HepG2 (cell line): Measurements from ENCODE around the gene SMOC1. TPM values are rescaled to one million over a fixed set of nuclear protein-coding genes. Genes with fewer than 3 reads are reported as not detected.

Source experiments
- BRCA1 ChIP-seq: sonication (generic); formaldehyde crosslinking; IDR thresholded peaks from 2 replicates; pipeline ENCODE4 v1.4.0; 2020; ENCODE audit warnings: missing genetic modification reagents
- KDM2A ChIP-seq: sonication (generic); formaldehyde crosslinking; IDR thresholded peaks from 2 replicates; pipeline ENCODE4 v1.4.0; 2020; ENCODE audit warnings: low read depth, missing genetic modification reagents, borderline replicate concordance
- NFKBIZ ChIP-seq: IDR thresholded peaks from 2 replicates; pipeline ENCODE4 v1.6.1; 2018; ENCODE audit warnings: missing genetic modification reagents, missing compliant biosample characterization
- SRF ChIP-seq: IDR thresholded peaks from 2 replicates; pipeline ENCODE4 v1.6.1; 2011; ENCODE audit warnings: mild to moderate bottlenecking, low read depth, low read length, moderate library complexity
- TAF15 ChIP-seq: fragments of 200-400 bp; formaldehyde crosslinking; IDR thresholded peaks from one replicate; pipeline ENCODE4 v1.6.1; 2018; ENCODE audit warnings: mild to moderate bottlenecking, low read depth, low read length; ENCODE audit not compliant: poor library complexity, severe bottlenecking
- TRIM24 ChIP-seq: sonication (generic); formaldehyde crosslinking; IDR thresholded peaks from 2 replicates; pipeline ENCODE4 v1.8.0; 2022; ENCODE audit warnings: mild to moderate bottlenecking, missing genetic modification reagents
- ZBTB39 ChIP-seq: sonication (generic); formaldehyde crosslinking; IDR thresholded peaks from 2 replicates; pipeline ENCODE4 v1.5.0; 2020; ENCODE audit warnings: missing genetic modification reagents
- ZFY ChIP-seq: sonication (generic); formaldehyde crosslinking; IDR thresholded peaks from 2 replicates; pipeline ENCODE4 v1.4.0; 2020; ENCODE audit warnings: missing genetic modification reagents
- ZNF275 ChIP-seq: sonication (generic); formaldehyde crosslinking; IDR thresholded peaks from 2 replicates; pipeline ENCODE4 v1.8.0; 2022; ENCODE audit warnings: missing genetic modification reagents, mild to moderate bottlenecking, inconsistent platforms, borderline replicate concordance
- ZNF280B ChIP-seq: sonication (generic); formaldehyde crosslinking; IDR thresholded peaks from 2 replicates; pipeline ENCODE4 v1.5.0; 2020; ENCODE audit warnings: missing genetic modification reagents, mild to moderate bottlenecking, borderline replicate concordance
- ZNF672 ChIP-seq: sonication (generic); formaldehyde crosslinking; IDR thresholded peaks from 2 replicates; pipeline ENCODE4 v1.8.1; 2022; ENCODE audit warnings: missing genetic modification reagents
- ZNF703 ChIP-seq: sonication (generic); formaldehyde crosslinking; IDR thresholded peaks from 2 replicates; pipeline ENCODE4 v1.5.1; 2020; ENCODE audit warnings: missing genetic modification reagents, mild to moderate bottlenecking, moderate library complexity, borderline replicate concordance
- polyA plus RNA-seq, 8 experiments: library from polyadenylated mRNA; depleted of rRNA in 3 of 8; stranded (reverse) in 7 of 8; unstranded in 1 of 8; fragments of >200 nt; fragmentation: Illumina TruSeq in 4 of 8; extraction: Trizol in 4 of 8; gene quantifications; 2 replicates each; pipeline versions ENCODE4 v1.2.1 to v1.2.3, GENCODE V29; 2011 to 2016; ENCODE audit warnings: low read depth in 4 of 8, missing spikeins in 1 of 8, mixed read lengths in 1 of 8; ENCODE audit not compliant: insufficient read depth in 1 of 8
- total RNA-seq, 5 experiments: library from RNA; depleted of rRNA; stranded (reverse); fragments of >200 nt; fragmentation: Illumina TruSeq; extraction: Trizol; gene quantifications; 2 replicates each; pipeline ENCODE4 v1.2.3, GENCODE V29; 2016; ENCODE audit warnings: low read depth in 1 of 5
- TF ChIP-seq, protein P1 (sequence below): IDR thresholded peaks from 2 replicates; pipeline ENCODE4 v1.6.1; 2016
- TF ChIP-seq, protein P2 (sequence below): sonication (generic); formaldehyde crosslinking; IDR thresholded peaks from 2 replicates; pipeline ENCODE4 v1.4.0; 2020; ENCODE audit warnings: missing genetic modification reagents
- TF ChIP-seq, protein P3 (sequence below): sonication (generic); formaldehyde crosslinking; IDR thresholded peaks from 2 replicates; pipeline ENCODE4 v1.8.0; 2022; ENCODE audit warnings: mild to moderate bottlenecking, missing genetic modification reagents, moderate library complexity
- TF ChIP-seq, protein P4 (sequence below): fragments of 450-650 bp; IDR thresholded peaks from 2 replicates; pipeline ENCODE4 v1.6.1; 2017

Gene SMOC1
- total and polyA plus RNA-seq, 2 of the 13 experiments (the other 11 are each of a cell fraction or from before 2014, with no cell fraction given), result 17.8 to 35.6 TPM

DNA sequence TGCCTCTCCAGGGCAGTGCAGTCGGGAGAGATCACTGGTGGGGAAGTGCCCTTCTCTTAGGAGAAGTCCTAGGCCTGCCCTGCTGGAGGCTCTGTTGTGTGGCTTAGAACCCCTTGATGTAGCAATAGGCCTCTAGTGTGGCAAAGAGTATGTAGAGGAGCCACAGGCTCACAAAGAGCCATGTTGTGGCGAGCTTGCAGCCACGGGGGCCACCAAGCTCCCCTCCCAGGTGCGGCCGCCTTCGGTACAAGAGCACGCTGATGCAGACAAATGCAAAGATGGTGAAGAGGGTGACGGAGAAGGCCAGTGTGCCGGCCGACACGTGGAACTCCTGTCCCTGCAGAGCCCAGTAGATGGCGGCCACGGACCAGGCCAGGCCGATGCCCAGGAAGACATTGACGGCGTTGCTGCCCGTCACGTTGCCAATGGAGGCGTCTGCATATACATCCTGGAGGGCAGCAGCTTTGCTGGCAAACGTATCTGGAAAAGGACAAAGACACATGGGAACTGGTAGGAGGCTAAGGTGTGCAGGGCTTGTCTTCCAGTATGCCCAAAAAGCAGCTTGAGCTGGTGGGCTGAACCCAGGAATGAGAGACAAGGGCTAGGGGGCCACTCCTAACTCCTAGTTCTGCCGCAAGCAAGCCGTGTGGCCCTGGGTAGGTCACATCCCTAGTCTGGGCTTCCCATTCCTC is 166.8 kb downstream of the SMOC1 start (continued):
- TF ChIP-seq, protein P1, sequence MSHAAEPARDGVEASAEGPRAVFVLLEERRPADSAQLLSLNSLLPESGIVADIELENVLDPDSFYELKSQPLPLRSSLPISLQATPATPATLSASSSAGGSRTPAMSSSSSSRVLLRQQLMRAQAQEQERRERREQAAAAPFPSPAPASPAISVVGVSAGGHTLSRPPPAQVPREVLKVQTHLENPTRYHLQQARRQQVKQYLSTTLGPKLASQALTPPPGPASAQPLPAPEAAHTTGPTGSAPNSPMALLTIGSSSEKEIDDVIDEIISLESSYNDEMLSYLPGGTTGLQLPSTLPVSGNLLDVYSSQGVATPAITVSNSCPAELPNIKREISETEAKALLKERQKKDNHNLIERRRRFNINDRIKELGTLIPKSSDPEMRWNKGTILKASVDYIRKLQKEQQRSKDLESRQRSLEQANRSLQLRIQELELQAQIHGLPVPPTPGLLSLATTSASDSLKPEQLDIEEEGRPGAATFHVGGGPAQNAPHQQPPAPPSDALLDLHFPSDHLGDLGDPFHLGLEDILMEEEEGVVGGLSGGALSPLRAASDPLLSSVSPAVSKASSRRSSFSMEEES, result 0 out of 2 replicates have a peak, but pooled peaks have one; percentile 34
- TF ChIP-seq, protein P2, sequence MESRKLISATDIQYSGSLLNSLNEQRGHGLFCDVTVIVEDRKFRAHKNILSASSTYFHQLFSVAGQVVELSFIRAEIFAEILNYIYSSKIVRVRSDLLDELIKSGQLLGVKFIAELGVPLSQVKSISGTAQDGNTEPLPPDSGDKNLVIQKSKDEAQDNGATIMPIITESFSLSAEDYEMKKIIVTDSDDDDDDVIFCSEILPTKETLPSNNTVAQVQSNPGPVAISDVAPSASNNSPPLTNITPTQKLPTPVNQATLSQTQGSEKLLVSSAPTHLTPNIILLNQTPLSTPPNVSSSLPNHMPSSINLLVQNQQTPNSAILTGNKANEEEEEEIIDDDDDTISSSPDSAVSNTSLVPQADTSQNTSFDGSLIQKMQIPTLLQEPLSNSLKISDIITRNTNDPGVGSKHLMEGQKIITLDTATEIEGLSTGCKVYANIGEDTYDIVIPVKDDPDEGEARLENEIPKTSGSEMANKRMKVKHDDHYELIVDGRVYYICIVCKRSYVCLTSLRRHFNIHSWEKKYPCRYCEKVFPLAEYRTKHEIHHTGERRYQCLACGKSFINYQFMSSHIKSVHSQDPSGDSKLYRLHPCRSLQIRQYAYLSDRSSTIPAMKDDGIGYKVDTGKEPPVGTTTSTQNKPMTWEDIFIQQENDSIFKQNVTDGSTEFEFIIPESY (CRISPR knock-in tag), result peak; percentile 62; the same call in 1 of the 2 replicates
- peak; percentile 89 for TF ChIP-seq ZFY (CRISPR knock-in tag)
- peak; percentile 67; the same call in 1 of the 2 replicates for TF ChIP-seq NFKBIZ (CRISPR knock-in tag)
- TF ChIP-seq, protein P3, sequence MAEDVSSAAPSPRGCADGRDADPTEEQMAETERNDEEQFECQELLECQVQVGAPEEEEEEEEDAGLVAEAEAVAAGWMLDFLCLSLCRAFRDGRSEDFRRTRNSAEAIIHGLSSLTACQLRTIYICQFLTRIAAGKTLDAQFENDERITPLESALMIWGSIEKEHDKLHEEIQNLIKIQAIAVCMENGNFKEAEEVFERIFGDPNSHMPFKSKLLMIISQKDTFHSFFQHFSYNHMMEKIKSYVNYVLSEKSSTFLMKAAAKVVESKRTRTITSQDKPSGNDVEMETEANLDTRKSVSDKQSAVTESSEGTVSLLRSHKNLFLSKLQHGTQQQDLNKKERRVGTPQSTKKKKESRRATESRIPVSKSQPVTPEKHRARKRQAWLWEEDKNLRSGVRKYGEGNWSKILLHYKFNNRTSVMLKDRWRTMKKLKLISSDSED, result no peak
- no peak for TF ChIP-seq BRCA1
- TF ChIP-seq TAF15, result no peak
- 0 out of 2 replicates have a peak, but pooled peaks have one; percentile 19 for TF ChIP-seq ZNF275 (CRISPR knock-in tag)
- TF ChIP-seq SRF, result no peak
- TF ChIP-seq ZNF703 (CRISPR knock-in tag), result 0 out of 2 replicates have a peak, but pooled peaks have one; percentile 44
- peak; percentile 98 for TF ChIP-seq ZNF280B
- no peak for TF ChIP-seq TRIM24 (CRISPR knock-in tag)
- TF ChIP-seq ZNF672, result no peak
- TF ChIP-seq, protein P4, sequence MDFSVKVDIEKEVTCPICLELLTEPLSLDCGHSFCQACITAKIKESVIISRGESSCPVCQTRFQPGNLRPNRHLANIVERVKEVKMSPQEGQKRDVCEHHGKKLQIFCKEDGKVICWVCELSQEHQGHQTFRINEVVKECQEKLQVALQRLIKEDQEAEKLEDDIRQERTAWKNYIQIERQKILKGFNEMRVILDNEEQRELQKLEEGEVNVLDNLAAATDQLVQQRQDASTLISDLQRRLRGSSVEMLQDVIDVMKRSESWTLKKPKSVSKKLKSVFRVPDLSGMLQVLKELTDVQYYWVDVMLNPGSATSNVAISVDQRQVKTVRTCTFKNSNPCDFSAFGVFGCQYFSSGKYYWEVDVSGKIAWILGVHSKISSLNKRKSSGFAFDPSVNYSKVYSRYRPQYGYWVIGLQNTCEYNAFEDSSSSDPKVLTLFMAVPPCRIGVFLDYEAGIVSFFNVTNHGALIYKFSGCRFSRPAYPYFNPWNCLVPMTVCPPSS, result no peak
- no peak for TF ChIP-seq ZBTB39 (CRISPR knock-in tag)
- peak; percentile 88 for TF ChIP-seq KDM2A (CRISPR knock-in tag)
